Activated CD8-positive, alpha-beta memory T cell treated with anti-CD3 and anti-CD28 coated beads, Interleukin-2, amount 50 U/mL, for 4 hours (primary cell): ENCODE measurements around the gene FGF12.
"Not testable (repeated sequence)": the region's sequence is repeated elsewhere in the genome, so short reads cannot be mapped to it uniquely, and the experiment has no call there.

Source experiments
- DNase-seq: peaks from one replicate; pipeline ENCODE4 v3.0.0-alpha.2; 2020

FGF12 gene

GRCh38 chr3:192727032-192727847 lies at the start of gene FGF12:
Gene FGF12, minus strand, starts transcription at chr3:192727541.
- DNase-seq: no peak

GRCh38 chr3:192774341-192774740 lies 47.0 kb upstream of the FGF12 start:
- DNase-seq: not testable (repeated sequence)

GRCh38 chr3:192772240-192772894 lies 45.0 kb upstream of the FGF12 start:
- no peak for DNase-seq

- no peak for DNase-seq
Measured at GRCh38 chr3:192758654-192759053, 31.3 kb upstream of the FGF12 start.

- no peak for DNase-seq
Measured at GRCh38 chr3:192751148-192751547, 23.8 kb upstream of the FGF12 start.

GRCh38 chr3:192750201-192750600 lies 22.9 kb upstream of the FGF12 start:
- no peak for DNase-seq

- DNase-seq: no peak
Measured at GRCh38 chr3:192747746-192748145, 20.4 kb upstream of the FGF12 start.

GRCh38 chr3:192747145-192747544 lies 19.8 kb upstream of the FGF12 start:
- no peak for DNase-seq

GRCh38 chr3:192745150-192745549 lies 17.8 kb upstream of the FGF12 start:
- DNase-seq: no peak

GRCh38 chr3:192744604-192745003 lies 17.3 kb upstream of the FGF12 start:
- not testable (repeated sequence) for DNase-seq

GRCh38 chr3:192737506-192737905 lies 10.2 kb upstream of the FGF12 start:
- DNase-seq: no peak

GRCh38 chr3:192731233-192731632 lies 3.9 kb upstream of the FGF12 start:
- no peak for DNase-seq

GRCh38 chr3:192726385-192726784 lies 956 bp downstream of the FGF12 start:
- DNase-seq: no peak

GRCh38 chr3:192719964-192720363 lies 7.4 kb downstream of the FGF12 start:
- no peak for DNase-seq

- no peak for DNase-seq
Measured at GRCh38 chr3:192718156-192718555, 9.2 kb downstream of the FGF12 start.

- no peak for DNase-seq
Measured at GRCh38 chr3:192715126-192715525, 12.2 kb downstream of the FGF12 start.

GRCh38 chr3:192711126-192711525 lies 16.2 kb downstream of the FGF12 start:
- DNase-seq: not testable (repeated sequence)

- DNase-seq: no peak
Measured at GRCh38 chr3:192710366-192710765, 17.0 kb downstream of the FGF12 start.

- no peak for DNase-seq
Measured at GRCh38 chr3:192706272-192706671, 21.1 kb downstream of the FGF12 start.

- no peak for DNase-seq
Measured at GRCh38 chr3:192700885-192701284, 26.5 kb downstream of the FGF12 start.

- DNase-seq: no peak
Measured at GRCh38 chr3:192696943-192697587, 30.3 kb downstream of the FGF12 start.

GRCh38 chr3:192687488-192688152 lies 39.7 kb downstream of the FGF12 start:
- no peak for DNase-seq

- DNase-seq: no peak
Measured at GRCh38 chr3:192685801-192686200, 41.5 kb downstream of the FGF12 start.
